T-helper 1 cell (primary cell): ENCODE data around the gene GAPT.

ENCODE experiments used
- DNase-seq, 5 donors: peaks; one replicate each; pipeline ENCODE4 v3.0.0-alpha.2; 2012 to 2020

The GAPT gene

DNA sequence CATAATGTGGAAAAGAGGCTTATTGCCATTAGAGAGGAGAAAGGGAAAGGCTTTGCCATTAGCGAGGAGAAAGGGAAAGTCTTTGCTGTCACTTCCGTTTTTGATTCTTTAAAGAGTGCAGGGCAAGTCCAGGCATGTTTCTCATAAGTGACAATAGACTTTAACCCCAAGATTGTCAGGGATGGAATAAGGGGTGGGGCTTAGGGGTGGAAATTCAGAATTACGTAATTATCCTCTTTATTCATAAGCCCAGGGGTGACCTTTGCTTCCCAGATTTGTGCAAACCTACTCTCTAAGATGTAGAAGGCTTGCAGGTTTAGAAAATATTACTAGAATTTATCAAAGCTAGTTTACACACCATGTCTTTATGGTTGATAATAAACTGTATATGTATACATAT, 29.1 kb upstream of the GAPT start:
- no peak for DNase-seq

DNA sequence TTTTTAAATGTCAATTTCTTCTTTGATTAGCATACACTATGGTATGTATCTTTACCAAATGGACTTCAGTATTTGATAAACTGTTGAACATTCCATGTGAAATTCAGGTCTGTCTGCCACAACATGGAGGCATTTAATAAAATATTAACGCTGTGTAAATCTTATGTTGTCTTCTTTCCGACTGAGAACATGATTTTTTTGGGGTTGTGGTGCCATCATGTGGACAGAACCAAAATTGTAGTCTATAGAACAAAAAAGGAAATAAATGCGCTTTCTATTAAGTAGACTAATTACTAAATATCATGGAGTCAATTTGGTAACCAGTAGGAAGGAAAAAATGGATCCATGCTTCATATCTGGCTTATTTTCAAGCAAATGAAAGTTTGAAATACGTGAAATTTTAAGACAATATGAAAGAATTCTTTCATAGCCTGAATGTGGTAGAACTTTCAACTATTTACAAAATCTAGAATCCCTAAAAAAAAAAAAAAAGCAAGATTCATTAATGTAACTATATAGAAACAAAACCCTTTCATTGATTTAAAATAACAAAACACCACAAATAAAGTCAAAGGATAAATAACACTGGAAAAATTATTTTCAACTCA, 28.5 kb upstream of the GAPT start:
- peak in 4 of 5 donors; percentile 7 to 50 (median 26) for DNase-seq

DNA sequence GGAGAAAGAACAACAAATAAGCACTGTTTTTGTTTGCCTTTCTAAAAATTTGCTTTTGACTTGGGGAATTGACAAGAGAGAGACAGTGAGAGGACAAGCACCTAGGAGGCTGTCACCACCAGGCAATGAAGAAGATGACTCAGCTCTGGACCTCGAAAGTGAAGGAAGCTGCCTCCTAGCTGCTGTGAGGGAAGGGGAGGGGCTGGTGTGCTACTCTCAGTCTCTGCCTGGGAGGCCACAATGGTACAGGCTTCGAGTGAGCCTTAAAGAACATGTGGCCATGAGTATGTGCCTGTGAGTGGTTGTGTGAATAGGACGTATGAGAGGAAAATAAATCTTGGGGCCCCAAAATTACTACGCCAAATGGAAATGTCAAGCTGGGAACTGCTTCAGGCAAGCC, 24.3 kb upstream of the GAPT start:
- DNase-seq, result peak in 1 of 5 donors; percentile 65

DNA sequence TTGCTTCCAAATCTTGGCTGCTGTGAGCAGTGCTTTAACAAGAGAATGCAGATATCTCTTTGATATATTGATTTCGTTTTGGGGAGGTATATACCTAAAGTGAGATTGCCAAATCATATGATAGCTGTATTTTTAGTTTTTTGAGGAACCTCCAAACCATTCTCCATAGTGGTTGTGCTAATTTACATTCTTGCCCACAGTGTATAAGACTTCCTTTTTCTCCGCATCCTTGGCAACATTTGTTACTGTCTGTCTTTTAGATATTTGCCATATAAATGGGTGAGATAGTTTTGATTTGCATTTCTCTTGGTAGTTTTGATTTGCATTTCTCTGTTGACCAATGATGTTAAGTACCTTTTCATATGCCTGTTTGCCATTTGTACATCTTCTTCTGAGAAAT, 21.3 kb upstream of the GAPT start:
- no peak for DNase-seq

DNA sequence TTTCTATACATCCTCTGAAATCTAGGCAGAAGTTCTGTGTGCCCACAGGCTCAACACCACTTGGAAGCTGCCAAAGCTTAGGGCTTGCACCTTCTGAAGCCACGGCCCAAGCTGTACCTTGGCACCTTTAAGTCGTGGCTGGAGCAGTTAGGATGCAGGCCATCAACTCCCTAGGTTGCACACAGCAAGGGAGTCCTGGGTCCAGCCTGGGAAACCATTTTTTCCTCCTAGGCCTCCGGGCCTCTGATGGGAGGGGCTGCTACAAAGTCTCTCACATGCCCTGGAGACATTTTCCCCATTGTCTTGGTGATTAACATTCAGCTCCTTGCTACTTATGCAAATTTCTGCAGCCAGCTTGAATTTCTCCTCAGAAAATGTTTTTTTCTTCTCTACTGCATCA, 15.8 kb upstream of the GAPT start:
- DNase-seq, result no peak

DNA sequence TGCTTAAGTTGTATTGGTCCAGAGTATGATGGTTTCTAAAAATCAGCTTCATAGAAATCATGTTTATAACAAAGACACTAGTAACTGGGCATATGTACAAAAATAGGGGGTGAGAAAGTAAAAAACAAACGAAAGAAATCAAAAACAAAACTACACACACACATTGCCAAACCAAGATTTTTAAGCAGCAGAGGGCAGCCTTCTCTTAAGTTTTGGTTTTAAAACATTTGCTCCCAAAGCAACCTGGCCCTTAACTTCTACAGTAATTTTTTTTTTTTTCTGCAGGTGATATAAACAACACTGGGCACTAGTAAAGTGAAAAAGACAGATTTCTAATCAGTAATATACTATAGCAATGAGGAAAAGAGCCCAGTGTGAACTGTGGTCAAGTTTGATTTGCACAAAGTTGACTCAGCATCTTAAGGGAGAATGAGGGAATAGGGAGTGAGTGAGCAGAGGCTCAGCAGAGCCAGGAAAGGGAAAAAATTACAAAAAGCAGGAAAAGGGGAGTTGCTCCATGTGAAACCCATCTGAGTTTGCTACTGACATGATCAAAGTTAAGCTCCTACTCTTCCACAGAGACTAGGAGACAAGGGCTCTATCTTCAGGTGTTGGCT, 13.4 kb upstream of the GAPT start:
- DNase-seq, result no peak

DNA sequence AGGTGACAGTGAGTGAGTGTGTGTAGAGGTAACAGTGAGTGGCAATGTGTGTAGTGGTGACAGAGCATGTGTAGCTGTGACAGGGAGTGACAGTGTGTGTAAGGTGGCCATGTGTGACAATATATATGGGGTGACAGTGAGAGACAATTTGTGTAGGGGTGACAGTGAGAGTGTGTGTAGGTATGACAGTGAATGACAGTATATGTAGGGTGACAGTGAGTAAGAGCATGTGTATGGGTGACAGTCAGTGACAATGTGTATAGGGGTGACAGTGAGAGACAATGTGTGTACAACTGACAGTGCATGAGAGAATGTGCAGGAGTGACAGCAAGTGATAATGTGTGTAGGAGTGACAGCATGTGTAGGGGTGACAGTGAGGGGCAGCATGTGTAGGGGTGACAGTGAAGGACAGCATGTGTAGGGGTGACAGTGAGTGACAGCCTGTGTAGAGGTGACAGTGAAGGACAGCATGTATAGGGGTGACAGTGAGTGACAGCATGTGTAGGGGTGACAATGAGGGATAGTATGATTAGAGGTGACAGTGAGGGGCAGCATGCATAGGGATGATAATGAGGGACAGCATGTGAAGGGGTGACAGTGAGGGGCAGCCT, 10.1 kb upstream of the GAPT start:
- no peak for DNase-seq

DNA sequence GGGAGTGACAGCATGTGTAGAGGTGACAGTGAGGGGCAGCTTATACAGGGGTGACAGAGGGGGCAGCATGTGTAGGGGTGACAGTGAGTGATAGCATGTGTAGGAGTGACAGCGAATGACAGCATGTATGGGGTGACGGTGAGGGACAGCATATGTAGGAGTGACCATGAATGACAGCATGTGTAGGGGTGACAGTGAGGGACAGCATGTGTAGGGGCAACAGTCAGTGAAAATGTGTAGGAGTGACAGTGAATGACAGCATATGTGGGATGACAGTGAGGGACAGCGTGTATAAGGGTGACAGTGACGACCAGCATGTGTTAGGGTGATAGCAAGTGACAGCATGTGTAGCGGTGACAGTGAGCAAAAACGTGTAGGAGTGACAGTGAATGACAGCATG, 9.4 kb upstream of the GAPT start:
- DNase-seq, result no peak

DNA sequence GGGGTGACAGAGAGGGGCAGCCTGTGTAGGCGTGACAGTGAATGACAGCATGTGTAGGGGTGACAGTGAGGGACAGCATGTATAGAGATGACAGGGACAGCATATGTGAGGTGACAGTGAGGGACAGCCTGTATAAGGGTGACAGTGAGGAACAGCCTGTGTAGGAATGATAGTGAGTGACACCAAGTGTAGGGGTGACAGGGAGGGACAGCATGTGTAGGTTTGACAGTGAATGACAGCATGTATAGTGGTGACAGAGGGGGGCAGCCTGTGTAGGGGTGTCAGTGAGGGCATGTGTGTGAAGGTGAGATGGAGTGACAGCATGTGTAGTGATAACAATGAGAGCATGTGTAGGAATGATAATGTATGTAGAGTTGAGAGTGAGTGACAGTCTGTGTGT, 8.7 kb upstream of the GAPT start:
- no peak for DNase-seq

DNA sequence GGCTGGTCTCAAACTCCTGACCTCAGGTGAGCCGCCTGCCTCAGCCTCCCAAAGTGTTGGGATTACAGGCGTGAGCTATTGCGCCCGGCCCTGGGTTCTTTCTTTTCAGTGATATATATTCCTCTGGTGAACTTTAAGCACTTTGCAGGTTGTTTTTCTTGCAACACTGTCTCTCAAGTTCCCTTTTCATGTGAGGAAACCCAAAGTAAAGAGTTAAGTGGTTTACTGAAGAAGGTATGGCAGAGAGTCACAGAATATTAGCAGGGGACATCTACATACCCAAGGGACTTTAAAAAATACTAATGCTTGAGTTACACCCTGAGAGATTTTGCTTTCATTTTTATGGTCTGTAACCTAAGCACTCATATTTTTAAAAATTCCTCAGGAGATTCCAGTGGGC, 6.7 kb upstream of the GAPT start:
- DNase-seq, result no peak

DNA sequence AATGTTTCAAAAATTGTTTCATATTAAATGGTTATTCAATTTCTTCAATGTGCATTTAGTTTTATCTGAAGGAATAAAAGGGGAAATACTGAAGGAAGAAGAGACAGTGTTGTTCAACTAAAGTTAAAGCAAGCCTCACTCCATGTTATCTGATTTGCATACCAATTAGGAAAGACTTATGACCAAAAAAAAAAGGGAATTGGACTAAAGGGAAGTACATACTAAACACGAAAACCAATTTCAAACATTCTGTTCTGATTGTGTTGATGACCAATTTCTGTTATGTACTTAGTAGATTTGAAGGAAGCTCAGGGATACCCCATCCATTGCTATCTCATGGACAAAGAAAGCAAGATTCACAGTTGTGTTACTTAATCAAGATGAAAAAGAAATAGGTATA, 4.9 kb upstream of the GAPT start:
- no peak for DNase-seq

DNA sequence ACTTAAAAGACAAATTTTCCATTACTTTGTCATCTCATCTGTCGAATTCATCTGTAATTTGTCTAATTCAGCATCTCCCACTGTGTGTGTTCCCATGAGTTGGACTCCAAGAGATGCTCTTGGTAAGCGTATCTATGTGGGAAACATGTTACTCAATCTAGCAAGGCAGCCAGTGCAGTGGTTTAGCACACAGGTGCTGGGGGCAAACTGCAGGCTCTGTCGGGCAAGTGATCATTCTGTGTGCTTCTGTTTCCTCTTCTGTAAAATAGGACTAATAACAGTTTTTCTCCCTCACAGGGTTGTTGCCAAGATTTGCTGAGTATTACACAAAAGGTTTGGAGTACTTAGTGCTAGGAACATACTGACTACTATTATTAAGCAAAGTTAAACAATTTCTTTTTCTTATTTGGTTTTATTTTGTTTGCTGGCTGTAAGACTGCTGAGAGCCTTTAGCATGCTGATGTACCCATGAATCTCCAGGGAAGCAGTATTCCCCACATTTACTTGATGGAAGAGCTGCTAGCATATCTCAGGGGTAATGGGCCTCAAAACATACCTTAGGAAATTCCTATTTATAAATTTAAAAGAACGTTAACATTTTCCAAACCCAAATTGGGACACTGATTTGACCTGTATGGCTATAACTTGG, 709 bp upstream of the GAPT start:
- no peak for DNase-seq

DNA sequence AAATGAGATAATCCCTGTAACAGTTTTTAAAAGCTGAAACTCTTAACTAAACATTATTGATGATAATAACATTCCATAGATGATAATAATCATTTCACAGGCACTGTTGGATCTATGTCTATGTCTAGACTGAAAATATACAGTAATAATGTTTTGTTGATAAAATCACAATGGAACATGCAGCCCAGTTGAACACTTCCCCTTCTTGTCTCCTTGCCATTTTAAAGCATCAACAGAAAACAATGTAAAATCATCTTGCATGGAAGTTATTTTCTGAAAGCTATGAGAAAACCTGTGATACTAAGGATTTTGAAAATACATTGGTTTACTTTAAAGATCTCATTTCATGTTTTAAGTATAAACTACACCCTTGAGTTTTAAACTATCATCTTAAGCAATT, 1.9 kb downstream of the GAPT start:
- no peak for DNase-seq

DNA sequence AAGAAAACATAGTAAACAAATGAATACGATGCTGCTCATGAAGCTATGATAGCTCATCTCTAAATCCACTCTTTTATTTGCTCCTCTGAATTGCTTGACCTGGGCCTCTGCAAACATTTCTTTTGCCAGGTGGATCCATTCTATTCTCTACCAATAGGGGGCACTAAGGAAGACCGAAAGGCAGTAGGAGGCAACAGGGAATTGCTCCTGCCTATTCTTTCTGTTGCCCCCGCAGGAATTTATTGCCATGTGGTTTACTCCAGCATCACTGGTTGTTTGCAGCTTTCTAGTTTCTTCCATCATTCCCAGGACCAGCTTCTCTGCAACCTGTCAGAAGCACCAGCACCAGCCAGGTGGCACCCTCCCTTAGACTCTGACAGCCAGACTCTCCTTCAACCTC, 5.3 kb downstream of the GAPT start:
- no peak for DNase-seq

DNA sequence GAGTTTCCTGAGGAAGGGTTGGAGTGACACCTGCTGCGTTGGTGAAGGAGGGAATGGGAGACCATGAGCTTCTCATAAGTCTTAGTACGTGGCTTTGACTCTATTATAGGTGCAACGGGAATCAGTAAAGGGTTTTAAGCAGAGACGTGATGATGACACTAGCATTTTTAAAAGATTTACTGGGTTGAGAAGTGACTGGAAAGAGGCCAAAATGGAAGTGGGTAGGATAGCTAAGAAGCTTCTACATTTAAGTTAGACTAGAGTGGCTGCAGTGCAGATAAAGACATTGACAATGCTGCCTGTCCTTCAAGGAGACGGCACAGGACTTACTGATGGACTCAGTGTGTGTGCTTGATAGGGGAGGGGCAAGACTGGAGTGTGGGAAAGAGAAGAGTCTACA, 6.2 kb downstream of the GAPT start:
- no peak for DNase-seq

DNA sequence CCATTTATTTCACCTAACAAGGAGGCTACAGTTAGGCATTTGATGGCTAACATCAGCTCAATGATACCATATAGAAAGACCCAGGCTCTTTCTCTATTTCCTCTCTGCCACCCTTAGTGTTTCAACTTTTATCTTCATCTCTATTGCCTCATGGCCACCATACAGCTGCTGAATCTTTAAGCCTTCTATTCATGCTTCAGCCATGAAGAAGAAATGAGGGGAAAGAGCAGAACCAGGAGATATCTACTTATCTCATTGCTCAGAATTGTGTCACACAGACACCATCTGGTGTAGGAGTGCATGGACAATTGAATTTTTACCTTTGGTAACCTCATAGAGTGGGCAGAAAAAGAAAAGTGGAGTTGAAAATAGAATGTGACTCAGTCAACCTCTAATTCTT, 6.7 kb downstream of the GAPT start:
- no peak for DNase-seq

DNA sequence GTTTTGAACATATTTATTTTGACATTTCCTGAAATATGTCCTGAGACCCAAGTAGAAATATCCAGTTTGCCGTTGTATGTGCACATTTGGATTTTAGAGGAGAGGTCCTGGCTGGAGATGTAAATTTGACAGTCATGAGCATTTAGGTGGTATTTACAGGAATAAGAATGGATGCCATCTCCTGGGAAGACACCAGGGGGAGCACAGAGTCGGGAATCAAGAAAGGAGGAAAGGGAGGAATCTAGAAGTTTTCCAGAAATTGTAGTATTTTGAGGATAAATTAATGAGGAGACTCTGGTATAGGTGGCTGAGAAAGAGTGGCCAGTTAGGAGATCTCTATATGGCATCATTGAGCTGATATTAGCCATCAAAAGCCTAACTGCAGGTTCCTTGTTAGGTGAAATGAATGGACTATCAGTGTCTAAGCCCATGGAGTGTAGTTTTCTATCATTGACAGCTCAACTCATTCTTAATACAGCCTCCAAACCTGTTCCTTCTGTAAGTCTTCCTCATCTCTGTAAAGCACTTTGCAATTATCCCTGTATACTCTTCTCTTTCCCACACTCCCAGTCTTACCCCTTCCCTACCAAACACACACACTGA, 7.2 kb downstream of the GAPT start:
- DNase-seq, result no peak

DNA sequence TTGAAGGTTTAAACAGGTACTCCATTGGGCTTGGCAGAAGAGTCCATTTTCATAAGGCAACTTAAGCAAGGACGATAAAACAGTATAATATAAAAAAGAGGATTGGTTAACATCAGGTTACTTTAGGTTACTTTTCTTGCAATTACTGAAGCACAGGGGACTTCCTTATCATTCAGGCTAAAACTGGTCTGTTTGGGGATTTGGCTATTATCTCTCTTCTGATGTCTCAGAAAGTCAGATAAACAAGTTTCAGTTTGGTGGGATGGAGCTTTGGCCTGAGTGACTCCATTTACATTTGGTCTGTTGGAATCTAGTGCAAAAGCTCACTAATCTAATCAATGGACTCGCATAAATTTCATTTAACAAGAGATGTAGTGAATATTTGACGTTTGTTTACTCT, 8.0 kb downstream of the GAPT start:
- no peak for DNase-seq

DNA sequence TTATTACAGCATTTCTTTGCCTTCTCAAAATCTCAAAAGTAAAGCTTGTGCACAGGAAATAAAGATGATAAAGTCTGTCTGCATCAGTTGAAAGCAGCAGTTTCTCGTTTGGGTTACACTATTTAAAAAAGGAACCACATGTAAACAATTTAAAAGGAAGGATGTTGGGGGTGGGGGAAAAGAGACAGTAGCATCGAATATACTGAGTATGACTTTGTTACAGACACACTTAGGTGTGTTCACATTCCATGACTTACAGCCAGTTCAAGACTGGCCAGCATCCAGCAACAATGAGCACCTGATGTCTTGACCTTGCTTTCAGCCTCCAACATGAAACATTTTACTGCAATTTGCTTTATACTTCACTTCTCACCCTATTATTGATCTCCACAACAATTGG, 8.7 kb downstream of the GAPT start:
- peak in 1 of 5 donors; percentile 1 for DNase-seq

DNA sequence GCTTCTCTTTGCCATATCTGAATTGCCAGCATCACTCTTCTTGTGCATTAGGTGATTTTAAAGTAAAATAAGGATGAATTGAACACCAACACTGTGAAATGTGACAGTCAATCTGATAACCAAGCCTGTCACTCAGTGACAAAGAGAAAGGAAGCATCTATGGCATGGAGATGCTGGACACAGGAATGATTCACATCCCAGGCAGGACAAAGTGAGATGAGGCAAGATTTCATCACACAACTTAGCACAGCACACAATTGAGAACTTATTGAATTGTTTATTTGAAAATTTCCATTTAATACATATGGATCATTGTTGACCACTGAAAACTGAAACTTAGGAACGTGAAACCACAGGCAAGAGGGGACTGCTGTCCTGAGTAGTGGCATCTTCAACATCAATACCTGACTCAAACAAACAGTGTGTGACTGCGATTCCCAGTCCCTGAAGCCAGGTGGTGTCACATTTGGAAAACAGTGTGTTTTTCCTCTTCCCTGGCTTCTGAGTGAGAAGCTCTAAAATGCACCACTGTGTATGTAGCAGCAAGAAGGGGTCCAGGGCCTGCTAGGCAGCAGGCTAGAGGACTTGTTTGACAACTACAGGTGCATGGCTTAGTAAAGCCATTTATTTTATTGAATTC, 10.7 kb downstream of the GAPT start:
- no peak for DNase-seq

DNA sequence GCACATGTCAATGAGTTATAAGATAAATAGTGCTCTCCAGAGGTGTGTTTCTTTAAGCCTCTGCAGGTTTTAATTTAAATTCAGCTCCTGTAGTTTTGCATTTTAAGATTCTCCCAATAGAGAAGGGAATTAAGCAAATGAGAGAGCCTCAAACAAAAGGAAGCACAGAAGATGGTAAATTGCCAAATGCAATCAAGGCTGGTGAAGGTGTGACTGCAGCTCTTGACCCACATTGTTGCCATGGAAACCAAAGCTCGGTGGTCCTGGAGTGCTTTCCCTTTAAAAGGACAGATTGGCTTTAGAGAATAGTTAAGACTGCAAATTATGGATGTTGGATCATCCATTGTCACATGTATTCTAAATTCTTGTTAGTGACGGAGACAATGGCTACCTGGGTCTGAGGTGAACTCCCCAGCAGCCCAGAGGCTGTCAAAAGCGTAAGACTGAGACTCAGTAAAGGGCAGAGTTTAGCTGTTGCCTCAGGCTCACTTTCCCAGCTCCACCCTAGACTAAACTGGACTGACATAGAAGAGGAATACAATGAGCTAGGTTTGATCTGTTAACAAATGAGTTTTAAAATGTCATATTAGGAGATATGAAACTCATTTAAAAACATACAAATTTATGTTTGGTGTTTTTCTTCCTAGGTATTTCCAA, 12.3 kb downstream of the GAPT start:
- no peak for DNase-seq

DNA sequence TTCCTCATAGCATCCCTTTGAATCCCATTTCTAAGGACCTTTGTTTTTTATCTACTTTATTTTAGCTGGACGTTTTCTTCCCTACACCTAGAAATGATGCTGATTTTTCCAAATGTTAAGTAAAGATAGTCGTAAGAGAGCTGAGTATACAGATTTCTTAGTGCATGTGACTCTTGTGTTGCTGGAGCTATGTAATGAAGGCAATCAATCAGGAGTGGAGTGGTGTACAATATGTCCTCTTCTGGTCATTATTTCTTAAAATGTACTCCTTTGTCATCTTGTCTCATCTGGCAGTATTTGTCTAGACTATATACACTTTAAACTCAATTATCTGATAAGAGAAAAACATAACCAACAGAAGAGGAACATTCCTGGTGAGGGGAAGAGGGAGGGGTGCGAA, 13.5 kb downstream of the GAPT start:
- no peak for DNase-seq

DNA sequence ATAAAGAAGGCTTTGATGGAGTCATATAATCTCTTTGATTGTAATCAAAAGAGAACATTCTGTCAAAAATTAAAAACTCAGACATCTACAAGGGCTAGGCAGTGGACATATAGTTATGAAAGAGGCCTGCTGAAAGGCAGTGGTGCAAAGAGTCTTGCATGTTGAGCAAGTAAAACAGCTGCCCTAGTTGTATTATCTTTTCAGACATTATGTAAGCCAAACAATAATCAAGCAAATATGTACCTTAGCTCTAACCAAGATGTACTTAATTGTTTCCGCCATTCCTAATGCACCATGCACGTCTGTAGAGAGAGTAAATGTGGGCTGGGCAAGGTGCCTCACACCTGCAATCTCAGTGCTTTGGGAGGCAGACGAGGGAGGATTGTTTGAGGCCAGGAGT, 14.3 kb downstream of the GAPT start:
- no peak for DNase-seq
